Measurements from ENCODE around the gene CD109. TPM values are rescaled to one million over a fixed set of nuclear protein-coding genes. Genes with fewer than 3 reads are reported as not detected.

The CD109 gene
- total RNA-seq, 1 donor from 2014 or later = 17.6 TPM

DNA sequence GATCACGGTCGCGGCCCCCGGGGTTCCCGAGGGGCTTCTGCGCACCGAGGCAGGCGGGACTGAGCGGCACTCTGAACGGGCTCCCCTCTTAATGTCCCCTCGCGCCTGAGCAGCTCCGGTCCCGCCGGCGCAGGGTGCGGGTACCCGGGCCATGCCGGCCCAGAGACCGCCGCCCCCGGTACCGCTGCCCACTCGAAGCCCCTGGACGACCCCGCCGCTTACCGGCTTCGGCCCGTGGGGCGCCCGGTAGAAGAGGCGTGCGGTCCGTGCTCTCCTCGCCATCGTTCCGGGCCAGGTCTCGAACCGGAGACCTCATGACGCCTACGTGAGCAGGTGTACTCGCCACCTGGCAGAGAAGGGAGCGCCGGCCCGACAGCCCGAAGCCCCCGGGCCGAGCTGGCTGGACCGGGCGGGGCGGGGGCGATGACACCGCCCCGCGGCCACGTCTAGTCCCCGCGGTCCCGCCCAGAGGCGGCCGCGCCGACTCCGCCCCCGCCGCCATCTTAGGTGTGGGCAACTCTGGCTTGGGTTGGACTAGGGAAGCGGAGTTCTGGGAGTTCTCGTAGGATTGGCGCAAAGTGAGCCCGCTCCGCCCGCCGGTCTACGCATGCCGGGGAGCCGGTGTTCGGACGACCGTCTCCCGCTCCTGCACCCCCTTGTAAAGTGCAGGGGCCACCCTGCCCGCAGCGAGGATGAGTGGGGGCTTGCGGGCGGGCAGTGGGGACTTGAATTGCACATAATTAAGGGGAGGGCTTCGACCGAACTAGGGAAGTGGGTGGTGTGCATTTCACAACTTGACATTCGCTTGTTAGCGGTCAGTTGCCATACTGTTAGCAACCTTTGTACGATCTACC is 42.2 kb upstream of the CD109 start, which contains the start of gene SLC17A5:
Gene SLC17A5 (minus strand): TSS at position 422 of the 854 bp plus-strand sequence. CDS start 106 bp downstream, at position 316.
- H3K4me3 ChIP-seq = peak within 1 kb of the TSS; percentile 91 to 100
- TF ChIP-seq, protein P1, sequence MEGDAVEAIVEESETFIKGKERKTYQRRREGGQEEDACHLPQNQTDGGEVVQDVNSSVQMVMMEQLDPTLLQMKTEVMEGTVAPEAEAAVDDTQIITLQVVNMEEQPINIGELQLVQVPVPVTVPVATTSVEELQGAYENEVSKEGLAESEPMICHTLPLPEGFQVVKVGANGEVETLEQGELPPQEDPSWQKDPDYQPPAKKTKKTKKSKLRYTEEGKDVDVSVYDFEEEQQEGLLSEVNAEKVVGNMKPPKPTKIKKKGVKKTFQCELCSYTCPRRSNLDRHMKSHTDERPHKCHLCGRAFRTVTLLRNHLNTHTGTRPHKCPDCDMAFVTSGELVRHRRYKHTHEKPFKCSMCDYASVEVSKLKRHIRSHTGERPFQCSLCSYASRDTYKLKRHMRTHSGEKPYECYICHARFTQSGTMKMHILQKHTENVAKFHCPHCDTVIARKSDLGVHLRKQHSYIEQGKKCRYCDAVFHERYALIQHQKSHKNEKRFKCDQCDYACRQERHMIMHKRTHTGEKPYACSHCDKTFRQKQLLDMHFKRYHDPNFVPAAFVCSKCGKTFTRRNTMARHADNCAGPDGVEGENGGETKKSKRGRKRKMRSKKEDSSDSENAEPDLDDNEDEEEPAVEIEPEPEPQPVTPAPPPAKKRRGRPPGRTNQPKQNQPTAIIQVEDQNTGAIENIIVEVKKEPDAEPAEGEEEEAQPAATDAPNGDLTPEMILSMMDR (IDR thresholded peaks at IDR 0.05) = no peak
- no peaks in the 10 kb centered on the region for H3K9me3 ChIP-seq
- peak within 1 kb of the TSS; percentile 97 to 98 for H3K27ac ChIP-seq
- no peaks in the 10 kb centered on the region for H3K27me3 ChIP-seq
- DNase-seq (ENCODE audit: low spot score in 2 of 2) = peak; percentile 88 to 98
- H3K36me3 ChIP-seq = no peaks in the 10 kb centered on the region
- H3K4me1 ChIP-seq = peaks cover 0 to 4% of the 10 kb centered on the region in 2 donors
- intact Hi-C loops (cut with DNase I) = loop anchor here (1.0 to 10.0 kb wide), 5 partner anchors 73 to 1951 kb away; partner anchors contain the start of genes CGAS, COL12A1, EEF1A1 and SENP6

DNA sequence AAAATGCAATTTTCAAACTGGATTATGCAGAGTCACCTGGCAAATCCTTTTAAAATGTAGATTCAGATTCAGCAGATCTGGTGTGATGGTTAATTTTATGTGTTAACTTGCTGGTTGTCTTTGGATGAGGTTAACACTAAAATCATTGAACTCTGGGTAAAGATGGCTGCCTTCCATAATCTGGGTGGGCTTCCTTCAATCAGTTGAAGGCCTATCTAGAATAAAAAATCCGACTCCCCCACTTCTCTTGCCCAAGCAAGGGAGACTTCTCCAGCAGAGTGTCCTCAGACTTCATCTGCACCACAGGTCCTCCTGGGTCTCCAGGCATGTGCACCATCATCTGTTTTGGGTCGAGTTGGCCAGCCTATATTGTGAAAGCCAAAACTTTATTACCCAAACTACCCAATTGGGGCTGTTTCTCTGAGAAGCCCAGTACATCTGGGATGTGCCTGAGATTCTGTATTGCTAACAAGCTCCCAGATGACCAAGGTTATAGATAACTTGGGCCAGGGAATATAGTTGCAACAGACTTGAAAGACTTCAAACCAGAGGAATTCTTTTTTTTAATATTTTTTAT is 40.6 kb upstream of the CD109 start:
- H3K27ac ChIP-seq = peak overlapping the region; percentile 97 to 98
- TF ChIP-seq, protein P1 (IDR thresholded peaks at IDR 0.05) = no peak
- H3K4me3 ChIP-seq = peak overlapping the region in 1 of 2 donors; percentile 91
- H3K9me3 ChIP-seq = no peaks in the 10 kb centered on the region
- H3K27me3 ChIP-seq = no peaks in the 10 kb centered on the region
- intact Hi-C loops (cut with DNase I) = loop anchor here (10.0 kb wide), 2 partner anchors 1549 to 1949 kb away; partner anchors contain the start of genes COL12A1 and SENP6
- DNase-seq (ENCODE audit: low spot score in 2 of 2) = no peak
- peaks cover 0 to 2% of the 10 kb centered on the region in 2 donors for H3K4me1 ChIP-seq
- no peaks in the 10 kb centered on the region for H3K36me3 ChIP-seq

DNA sequence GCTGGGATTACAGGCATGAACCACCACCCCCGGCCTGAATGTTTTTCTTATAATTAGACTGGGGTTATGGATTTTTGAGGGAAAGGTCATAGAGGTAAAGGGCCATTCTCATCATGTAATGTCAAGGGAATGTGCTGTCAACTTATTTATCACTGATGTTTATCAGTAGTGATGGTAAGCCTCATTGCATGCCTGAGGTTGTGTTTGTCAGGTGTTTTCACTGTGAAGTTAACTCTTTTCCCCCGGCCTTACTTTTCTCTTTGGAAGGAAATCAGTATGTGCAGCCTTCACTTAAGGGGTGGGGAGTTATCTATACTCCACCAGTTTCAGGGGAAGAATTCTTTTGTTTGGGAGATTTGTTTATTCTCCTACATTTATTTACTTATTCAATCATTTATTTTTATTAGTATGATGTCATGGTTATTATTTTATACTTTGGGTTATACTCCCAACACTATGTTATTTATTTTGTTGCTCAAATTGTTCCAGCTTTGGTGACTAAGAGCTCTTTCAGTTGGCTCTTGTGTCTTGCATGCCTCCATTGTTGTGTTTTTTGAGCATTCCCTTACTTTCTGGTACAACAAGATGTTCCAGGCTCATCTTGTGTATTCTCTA is 39.4 kb upstream of the CD109 start:
- Histone ChIP-seq H3K4me1 (peaks cover 0 to 2% of the 10 kb centered on the region in 2 donors), H3K27me3 (no peaks in the 10 kb centered on the region), H3K9me3 (no peaks in the 10 kb centered on the region), H3K36me3 (no peaks in the 10 kb centered on the region), H3K27ac (no peak overlapping the region), H3K4me3 (no peak overlapping the region)
- no peak for DNase-seq (ENCODE audit: low spot score in 2 of 2)
- TF ChIP-seq, protein P1 (IDR thresholded peaks at IDR 0.05) = no peak
- intact Hi-C loops (cut with DNase I) = loop anchor here (10.0 kb wide), 2 partner anchors 1548 to 1948 kb away; partner anchors contain the start of genes COL12A1 and SENP6

DNA sequence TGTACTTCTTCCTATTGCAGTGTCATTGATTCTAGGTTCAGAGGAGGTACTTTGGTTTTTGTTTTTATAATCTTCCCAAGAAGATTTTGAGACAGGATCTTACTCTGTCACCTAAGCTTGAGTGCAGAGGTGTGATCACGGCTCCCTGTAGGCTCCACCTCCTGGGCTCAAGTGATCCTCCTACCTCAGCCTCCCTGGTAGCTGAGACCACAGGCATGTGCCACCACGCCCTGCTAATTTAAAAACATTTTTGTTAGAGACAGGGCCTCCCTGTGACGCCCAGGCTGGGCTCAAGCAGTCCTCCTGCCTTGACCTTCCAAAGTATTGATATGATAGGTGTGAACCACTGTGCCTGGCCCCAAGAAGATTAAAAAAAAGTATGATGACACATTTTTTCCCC is 38.8 kb upstream of the CD109 start:
- Histone ChIP-seq H3K36me3 (no peaks in the 10 kb centered on the region), H3K4me1 (peaks cover 0 to under 1% of the 10 kb centered on the region in 2 donors), H3K4me3 (no peak overlapping the region), H3K27ac (no peak overlapping the region), H3K27me3 (no peaks in the 10 kb centered on the region), H3K9me3 (no peaks in the 10 kb centered on the region)
- intact Hi-C loops (cut with DNase I) = loop anchor here (10.0 kb wide), 2 partner anchors 1548 to 1948 kb away; partner anchors contain the start of genes COL12A1 and SENP6
- DNase-seq (ENCODE audit: low spot score in 2 of 2) = no peak
- TF ChIP-seq, protein P1 (IDR thresholded peaks at IDR 0.05) = no peak

DNA sequence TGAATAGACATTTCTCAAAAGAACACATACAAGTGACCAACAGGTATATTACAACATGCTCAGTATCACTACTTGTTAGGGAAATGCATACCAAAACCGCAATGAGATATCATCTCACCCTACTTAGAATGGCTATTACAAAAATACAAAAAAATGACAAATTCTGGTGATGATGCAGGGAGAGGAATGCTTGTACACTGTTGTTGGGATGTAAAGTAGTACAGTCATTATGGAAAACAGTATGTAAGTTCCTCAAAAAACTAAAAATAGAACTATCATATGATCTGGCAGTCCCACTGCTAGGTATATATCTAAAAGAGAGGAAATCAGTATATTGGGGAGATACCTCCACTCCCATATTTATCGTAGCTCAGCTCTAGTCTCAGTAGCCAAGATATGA is 31.3 kb upstream of the CD109 start:
- TF ChIP-seq, protein P1 (IDR thresholded peaks at IDR 0.05) = no peak
- intact Hi-C loops (cut with DNase I) = no loop called here

More for the DNA sequence above, 31.3 kb upstream of the CD109 start:
- H3K4me3 ChIP-seq = no peak overlapping the region
- no peaks in the 10 kb centered on the region for H3K9me3 ChIP-seq
- no peaks in the 10 kb centered on the region for H3K36me3 ChIP-seq
- no peak overlapping the region for H3K27ac ChIP-seq
- no peak for DNase-seq (ENCODE audit: low spot score in 2 of 2)
- H3K4me1 ChIP-seq = no peaks in the 10 kb centered on the region
- H3K27me3 ChIP-seq = no peaks in the 10 kb centered on the region

All from ascending aorta (tissue), 2 donors.